Endometrial microvascular endothelial cells (primary cell): Measurements from ENCODE around the gene SLC25A27. TPM values are rescaled to one million over a fixed set of nuclear protein-coding genes. Genes with fewer than 3 reads are reported as not detected.

ENCODE experiments used
- in situ Hi-C: cut with HindIII; loops from 2 replicates; pipeline ENCODE4 v1.10.0; 2017; ENCODE audit warnings: low sequenced_read_pairs, low pct_unique_long_range_greater_than_20kb; ENCODE audit errors: inconsistent ontology term
- total RNA-seq: library from RNA; depleted of rRNA; stranded (reverse); fragments of >200 nt; gene quantifications from one replicate; pipeline ENCODE4 v1.2.3, GENCODE V29; 2015; ENCODE audit errors: inconsistent ontology term

Gene SLC25A27
- total RNA-seq, 1 donor from 2014 or later: 0.46 TPM

GRCh38 chr6:46690911-46691451 is 38.2 kb downstream of the SLC25A27 start:
- in situ Hi-C loops: no loop called here

GRCh38 chr6:46699970-46700369 is 47.2 kb downstream of the SLC25A27 start:
- in situ Hi-C loops: no loop called here

GRCh38 chr6:46704562-46704961 is 51.8 kb downstream of the SLC25A27 start:
- in situ Hi-C loops: no loop called here

DNA sequence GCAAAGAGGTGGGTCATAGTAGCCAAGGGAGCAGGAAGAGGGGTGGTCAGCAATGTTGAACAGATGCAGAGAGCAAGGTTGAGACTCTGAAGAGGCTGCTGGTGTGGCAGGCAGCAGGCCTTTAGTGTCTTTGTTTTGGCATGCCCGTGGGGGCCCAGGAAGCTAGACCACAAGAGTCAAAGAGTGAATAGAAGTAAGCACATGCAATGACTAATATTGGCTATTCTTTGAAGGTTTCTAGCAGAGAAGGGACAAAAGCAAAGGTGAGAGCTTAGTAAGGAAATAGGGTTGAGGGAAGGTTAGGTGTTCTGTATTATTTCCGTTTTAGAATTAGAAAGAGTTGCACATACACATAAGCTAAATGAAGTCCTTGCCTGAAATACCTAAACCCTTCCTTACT is 53.7 kb downstream of the SLC25A27 start:
- in situ Hi-C loops: no loop called here

DNA sequence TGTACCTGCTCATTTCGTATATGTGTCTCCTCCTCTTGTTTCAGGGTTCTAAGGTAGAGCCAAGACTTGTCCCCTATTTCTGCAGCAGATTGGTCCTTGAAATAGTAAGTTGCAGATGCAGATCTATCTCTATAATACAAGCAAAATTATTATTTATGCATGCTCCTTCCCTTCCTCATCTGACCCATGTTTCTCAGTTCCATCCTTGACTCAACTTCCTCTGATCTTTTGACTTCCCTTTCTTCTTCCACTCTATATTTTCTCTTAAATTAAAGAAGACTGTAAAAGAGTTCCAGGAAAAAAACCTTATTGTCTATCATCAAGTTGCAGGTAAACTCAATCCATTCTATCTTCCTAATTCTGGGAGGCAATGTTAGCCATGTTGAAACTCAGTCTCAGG is 58.7 kb downstream of the SLC25A27 start:
- in situ Hi-C loops: no loop called here

GRCh38 chr6:46715141-46715540 is 62.4 kb downstream of the SLC25A27 start:
- in situ Hi-C loops: no loop called here

DNA sequence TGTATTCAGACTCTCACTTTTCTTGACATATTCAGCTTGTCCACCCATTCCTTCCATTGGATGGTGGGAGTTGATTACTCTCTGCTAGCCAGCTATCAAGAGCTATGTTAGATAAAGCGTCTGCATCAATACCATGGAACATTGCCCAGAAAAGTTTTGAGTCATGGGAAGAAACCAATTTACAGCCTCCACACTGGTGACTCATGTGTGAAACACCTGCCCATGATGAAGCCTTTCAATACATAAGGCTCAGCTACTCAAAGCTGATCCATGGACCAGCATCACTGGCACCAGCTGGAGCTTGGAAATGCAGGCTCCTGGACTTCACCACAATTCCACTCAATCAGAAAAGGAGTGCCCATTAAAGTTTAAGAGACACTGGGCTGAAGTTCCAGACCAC is 66.3 kb downstream of the SLC25A27 start:
- in situ Hi-C loops: no loop called here

GRCh38 chr6:46720401-46720800 is 67.6 kb downstream of the SLC25A27 start:
- in situ Hi-C loops: no loop called here

Other genes starting within 250 kb of the SLC25A27 start
- gene RCAN2, start 161.5 kb upstream of the SLC25A27 start, total RNA-seq: 1.4 TPM
- gene CYP39A1, start 157 bp upstream of the SLC25A27 start, total RNA-seq: 0.09 TPM
- gene TDRD6, start 34.9 kb downstream of the SLC25A27 start, total RNA-seq: not detected
- not detected for gene PLA2G7, start 82.4 kb downstream of the SLC25A27 start, total RNA-seq
- gene ANKRD66, start 94.0 kb downstream of the SLC25A27 start, total RNA-seq: not detected
- gene MEP1A, start 140.4 kb downstream of the SLC25A27 start, total RNA-seq: not detected